Measurements from ENCODE around the gene DNAJC19.

Gene DNAJC19

DNA sequence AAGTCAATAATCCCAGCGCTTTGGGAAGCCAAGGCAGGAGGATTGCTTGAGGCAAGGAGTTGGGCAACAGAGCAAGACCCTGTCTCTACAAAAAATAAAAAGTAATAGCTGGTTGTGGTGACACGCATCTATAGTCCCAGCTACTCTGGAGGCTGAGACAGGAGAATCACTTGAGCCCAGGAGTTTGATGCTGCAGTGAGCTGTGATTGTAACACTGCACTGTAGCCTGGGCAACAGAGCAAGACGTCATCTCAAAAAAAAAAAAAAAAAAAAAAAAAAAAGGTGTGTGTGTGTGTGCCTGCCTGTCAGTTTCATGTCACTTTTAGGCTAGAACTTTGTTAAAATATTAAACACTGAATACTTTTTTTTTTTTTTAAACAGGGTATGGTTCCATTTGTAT is 28.4 kb downstream of the DNAJC19 start:
- no peaks in the 10 kb centered on the region for H3K27me3 ChIP-seq
- H3K4me1 ChIP-seq, result no peaks in the 10 kb centered on the region
- H3K27ac ChIP-seq, result no peak overlapping the region
- H3K4me3 ChIP-seq, result no peak overlapping the region
- no peak for DNase-seq
- TF ChIP-seq, protein P1, sequence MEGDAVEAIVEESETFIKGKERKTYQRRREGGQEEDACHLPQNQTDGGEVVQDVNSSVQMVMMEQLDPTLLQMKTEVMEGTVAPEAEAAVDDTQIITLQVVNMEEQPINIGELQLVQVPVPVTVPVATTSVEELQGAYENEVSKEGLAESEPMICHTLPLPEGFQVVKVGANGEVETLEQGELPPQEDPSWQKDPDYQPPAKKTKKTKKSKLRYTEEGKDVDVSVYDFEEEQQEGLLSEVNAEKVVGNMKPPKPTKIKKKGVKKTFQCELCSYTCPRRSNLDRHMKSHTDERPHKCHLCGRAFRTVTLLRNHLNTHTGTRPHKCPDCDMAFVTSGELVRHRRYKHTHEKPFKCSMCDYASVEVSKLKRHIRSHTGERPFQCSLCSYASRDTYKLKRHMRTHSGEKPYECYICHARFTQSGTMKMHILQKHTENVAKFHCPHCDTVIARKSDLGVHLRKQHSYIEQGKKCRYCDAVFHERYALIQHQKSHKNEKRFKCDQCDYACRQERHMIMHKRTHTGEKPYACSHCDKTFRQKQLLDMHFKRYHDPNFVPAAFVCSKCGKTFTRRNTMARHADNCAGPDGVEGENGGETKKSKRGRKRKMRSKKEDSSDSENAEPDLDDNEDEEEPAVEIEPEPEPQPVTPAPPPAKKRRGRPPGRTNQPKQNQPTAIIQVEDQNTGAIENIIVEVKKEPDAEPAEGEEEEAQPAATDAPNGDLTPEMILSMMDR (IDR thresholded peaks at IDR 0.05), result no peak
- intact Hi-C loops (cut with DNase I; ENCODE audit: low total_unique reads), result no loop called here
- no peaks in the 10 kb centered on the region for H3K9me3 ChIP-seq
- peaks cover 39 to 91% (median 64%) of the 10 kb centered on the region in 3 donors for H3K36me3 ChIP-seq

DNA sequence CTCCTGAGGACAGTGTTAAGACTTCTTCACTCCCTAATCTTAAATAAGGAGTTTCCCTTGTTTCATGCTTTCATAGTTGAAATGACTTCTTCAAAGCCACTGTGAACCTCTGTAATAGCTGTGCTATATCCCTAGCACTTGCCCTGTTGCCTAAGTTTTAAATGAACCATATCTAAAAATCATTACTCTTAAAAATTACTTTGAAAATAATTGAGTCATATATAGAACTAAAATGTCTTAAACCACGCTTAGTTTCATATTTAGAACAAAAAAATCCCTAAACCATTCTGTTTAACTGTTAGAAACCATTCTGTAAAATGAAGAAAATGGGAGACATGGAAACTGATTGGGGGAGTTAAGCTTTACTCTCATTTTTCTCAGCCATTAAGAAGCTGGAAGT is 29.8 kb downstream of the DNAJC19 start:
- H3K9me3 ChIP-seq, result no peaks in the 10 kb centered on the region
- intact Hi-C loops (cut with DNase I; ENCODE audit: low total_unique reads), result no loop called here
- TF ChIP-seq, protein P1 (IDR thresholded peaks at IDR 0.05), result no peak
- H3K4me1 ChIP-seq, result no peaks in the 10 kb centered on the region
- H3K4me3 ChIP-seq, result no peak overlapping the region
- no peak for DNase-seq
- H3K27me3 ChIP-seq, result no peaks in the 10 kb centered on the region
- H3K36me3 ChIP-seq, result peaks cover 39 to 88% (median 68%) of the 10 kb centered on the region in 3 donors
- no peak overlapping the region for H3K27ac ChIP-seq

DNA sequence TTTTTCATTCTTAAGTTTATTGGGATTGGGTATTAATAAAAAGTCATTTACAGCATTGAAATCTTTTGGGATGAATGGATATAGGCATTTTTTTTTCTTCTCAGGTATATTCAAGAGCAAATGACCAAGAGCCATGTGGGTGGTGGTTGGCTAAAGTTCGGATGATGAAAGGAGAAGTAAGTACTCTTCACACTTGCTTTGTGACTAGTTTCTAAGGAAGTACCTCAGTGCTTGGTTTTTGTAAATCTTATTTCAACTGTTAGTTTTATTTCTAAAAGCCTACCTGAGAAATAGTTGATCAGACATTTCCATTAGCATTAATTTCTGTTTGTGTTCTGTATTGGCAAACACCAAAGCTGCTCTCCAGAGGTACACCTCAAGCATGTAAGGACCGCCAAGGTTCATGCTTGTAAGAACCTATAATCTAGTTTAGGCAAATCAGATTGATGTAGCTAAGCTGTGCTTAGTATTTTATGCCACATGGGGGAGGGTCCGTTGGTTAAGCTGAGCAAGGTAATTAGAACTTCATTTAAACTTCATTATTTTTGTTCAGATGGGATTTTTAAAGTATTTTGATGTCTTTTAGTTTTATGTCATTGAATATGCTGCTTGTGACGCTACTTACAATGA is 41.7 kb downstream of the DNAJC19 start:
- no peak for DNase-seq
- H3K9me3 ChIP-seq, result no peaks in the 10 kb centered on the region
- H3K4me3 ChIP-seq, result no peak overlapping the region
- H3K27me3 ChIP-seq, result no peaks in the 10 kb centered on the region
- intact Hi-C loops (cut with DNase I; ENCODE audit: low total_unique reads), result no loop called here
- TF ChIP-seq, protein P1 (IDR thresholded peaks at IDR 0.05), result no peak
- peaks cover 48 to 70% (median 51%) of the 10 kb centered on the region in 3 donors for H3K36me3 ChIP-seq
- H3K4me1 ChIP-seq, result no peaks in the 10 kb centered on the region
- no peak overlapping the region for H3K27ac ChIP-seq

DNA sequence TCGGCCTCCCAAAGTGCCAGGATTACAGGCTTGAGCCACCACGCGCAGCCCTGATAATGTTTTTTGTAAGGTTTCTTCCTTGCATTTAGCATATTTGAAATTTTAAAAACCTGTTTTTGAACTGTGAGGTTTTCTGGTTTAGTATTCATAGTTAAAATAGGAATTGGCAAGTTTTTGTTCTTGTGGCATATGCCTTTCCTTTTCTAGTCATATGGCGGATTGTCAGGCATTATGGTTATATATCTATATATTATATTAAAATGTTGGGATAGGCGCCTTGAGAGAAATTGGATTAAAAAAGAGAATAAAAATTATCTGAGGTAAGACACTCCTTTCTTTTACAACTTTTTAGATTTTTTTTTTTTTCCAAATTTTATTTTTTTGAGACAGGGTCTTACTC is 48.7 kb downstream of the DNAJC19 start:
- peaks cover 15 to 44% (median 19%) of the 10 kb centered on the region in 3 donors for H3K36me3 ChIP-seq
- intact Hi-C loops (cut with DNase I; ENCODE audit: low total_unique reads), result no loop called here
- H3K4me3 ChIP-seq, result no peak overlapping the region
- no peaks in the 10 kb centered on the region for H3K4me1 ChIP-seq
- H3K27ac ChIP-seq, result no peak overlapping the region
- H3K27me3 ChIP-seq, result no peaks in the 10 kb centered on the region
- no peak for DNase-seq
- TF ChIP-seq, protein P1 (IDR thresholded peaks at IDR 0.05), result no peak
- H3K9me3 ChIP-seq, result no peaks in the 10 kb centered on the region

DNA sequence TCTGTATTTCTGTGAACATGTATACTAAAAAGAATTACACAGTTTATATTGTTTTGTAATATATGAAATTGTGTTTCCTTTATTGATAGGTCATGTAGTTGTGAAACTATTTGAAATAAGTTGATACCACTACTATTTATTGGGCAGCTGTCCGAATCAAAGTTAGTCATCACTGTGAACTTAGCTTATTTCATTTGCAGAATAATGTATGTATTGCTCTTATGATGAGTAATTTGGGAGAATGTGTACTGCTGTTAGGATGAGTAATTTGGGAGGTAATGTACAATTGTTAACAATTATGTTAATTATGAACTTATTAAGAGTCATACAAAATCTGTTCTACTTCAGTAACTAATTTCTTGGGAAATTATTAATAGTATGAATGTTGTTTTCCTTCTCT is 54.9 kb downstream of the DNAJC19 start:
- TF ChIP-seq, protein P1 (IDR thresholded peaks at IDR 0.05), result no peak
- no peak overlapping the region for H3K27ac ChIP-seq
- intact Hi-C loops (cut with DNase I; ENCODE audit: low total_unique reads), result no loop called here
- no peaks in the 10 kb centered on the region for H3K9me3 ChIP-seq
- DNase-seq, result no peak
- H3K36me3 ChIP-seq, result peaks cover 12 to 18% (median 14%) of the 10 kb centered on the region in 3 donors
- no peak overlapping the region for H3K4me3 ChIP-seq
- H3K4me1 ChIP-seq, result peaks cover 0 to 4% (median 0%) of the 10 kb centered on the region in 4 donors
- no peaks in the 10 kb centered on the region for H3K27me3 ChIP-seq
